Cardiac muscle cell (in vitro differentiated cells and primary cell): ENCODE results near the gene NRM. TPM values are rescaled to one million over a fixed set of nuclear protein-coding genes. Genes with fewer than 3 reads are reported as not detected.
A peak's percentile ranks its signal among the peaks of the same experiment; 100 is the strongest.

ENCODE experiments used
- DNase-seq, 2 donors: peaks; one replicate each; pipeline versions ENCODE4 v3.0.0 to v3.0.0-alpha.2; 2010 to 2017; ENCODE audit warnings: low read depth in 1 of 2, low spot score in 1 of 2
- H3K27ac ChIP-seq: fragments of 200-600 bp; sonication (generic); 2 replicates; pipeline ENCODE4 v1.5.1; 2016
- H3K27me3 ChIP-seq: fragments of 200-600 bp; sonication (generic); 2 replicates; pipeline ENCODE4 v1.6.0; 2016; ENCODE audit warnings: control low read depth
- H3K36me3 ChIP-seq: fragments of 200-600 bp; sonication (generic); 2 replicates; pipeline ENCODE4 v1.5.1; 2016; ENCODE audit warnings: control low read depth
- H3K4me1 ChIP-seq: fragments of 200-600 bp; sonication (generic); 2 replicates; pipeline ENCODE4 v1.8.1; 2017; ENCODE audit warnings: low read depth, mild to moderate bottlenecking, mixed run types
- H3K4me3 ChIP-seq: fragments of 200-600 bp; sonication (generic); 2 replicates; pipeline ENCODE4 v1.5.1; 2016; ENCODE audit warnings: mild to moderate bottlenecking
- H3K9me3 ChIP-seq: fragments of 200-600 bp; sonication (generic); 2 replicates; pipeline ENCODE4 v1.5.1; 2017; ENCODE audit warnings: low read depth, mild to moderate bottlenecking, control low read depth
- polyA plus RNA-seq: library from polyadenylated mRNA; unstranded; fragments of >200 nt; fragmentation: Nextera tagmentation; extraction: Ambion mirVana; gene quantifications from 2 replicates; pipeline ENCODE4 v1.2.1, GENCODE V29; 2016
- total RNA-seq: library from RNA; depleted of rRNA; stranded (reverse); fragments of >200 nt; gene quantifications from 2 replicates; pipeline ENCODE4 v1.2.3, GENCODE V29; 2016
- TF ChIP-seq, protein P1 (sequence below): IDR thresholded peaks from 2 replicates; pipeline ENCODE4 v1.5.1; 2012; ENCODE audit warnings: low read depth, mild to moderate bottlenecking, low read length

The NRM gene
- total and polyA plus RNA-seq, 2 experiments from 2014 or later: 17.2 to 29.1 TPM

DNA sequence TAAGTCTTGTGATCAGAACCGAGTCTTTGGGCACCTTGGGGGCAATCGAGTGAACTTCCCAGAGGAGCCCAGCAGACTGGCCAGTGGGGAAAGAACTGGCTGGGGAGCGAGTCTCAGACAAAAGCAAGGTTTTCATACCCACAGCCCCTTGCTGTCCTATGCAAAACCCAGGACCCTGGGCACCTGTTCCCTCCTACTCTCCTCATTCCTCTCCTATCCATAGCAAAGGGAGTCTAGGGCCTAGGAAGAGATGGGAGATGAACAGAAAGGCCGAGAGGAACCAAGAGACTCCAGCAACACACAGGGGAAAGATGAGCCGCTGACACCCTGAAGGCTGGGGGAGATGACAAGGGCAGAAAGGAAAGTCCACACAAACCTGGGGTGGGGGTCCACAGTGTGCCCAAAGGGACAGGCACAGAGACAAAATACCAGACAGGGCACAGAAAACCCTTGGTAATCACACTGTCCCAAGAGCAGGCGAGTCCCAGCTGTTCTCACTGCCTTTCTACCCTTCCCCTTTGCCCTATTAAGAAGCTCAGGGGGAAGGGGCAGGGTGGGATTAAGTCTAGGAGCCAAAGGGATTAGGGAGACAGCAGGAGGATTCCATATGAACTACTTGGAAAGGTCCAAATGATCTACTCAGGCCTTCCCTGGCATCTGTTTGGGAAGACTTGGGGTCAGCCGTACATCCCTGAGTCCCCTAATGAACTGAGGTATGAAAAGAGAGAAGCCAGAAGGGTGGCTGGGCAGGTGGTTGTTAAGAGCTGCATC is 10.8 kb downstream of the NRM start:
- DNase-seq: no peak
- Histone ChIP-seq H3K27me3 (no peaks in the 10 kb centered on the region), H3K4me1 (peaks cover 35% of the 10 kb centered on the region), H3K9me3 (no peaks in the 10 kb centered on the region), H3K27ac (peak overlapping the region; percentile 3), H3K36me3 (peaks cover 21% of the 10 kb centered on the region), H3K4me3 (no peak overlapping the region)
- TF ChIP-seq, protein P1, sequence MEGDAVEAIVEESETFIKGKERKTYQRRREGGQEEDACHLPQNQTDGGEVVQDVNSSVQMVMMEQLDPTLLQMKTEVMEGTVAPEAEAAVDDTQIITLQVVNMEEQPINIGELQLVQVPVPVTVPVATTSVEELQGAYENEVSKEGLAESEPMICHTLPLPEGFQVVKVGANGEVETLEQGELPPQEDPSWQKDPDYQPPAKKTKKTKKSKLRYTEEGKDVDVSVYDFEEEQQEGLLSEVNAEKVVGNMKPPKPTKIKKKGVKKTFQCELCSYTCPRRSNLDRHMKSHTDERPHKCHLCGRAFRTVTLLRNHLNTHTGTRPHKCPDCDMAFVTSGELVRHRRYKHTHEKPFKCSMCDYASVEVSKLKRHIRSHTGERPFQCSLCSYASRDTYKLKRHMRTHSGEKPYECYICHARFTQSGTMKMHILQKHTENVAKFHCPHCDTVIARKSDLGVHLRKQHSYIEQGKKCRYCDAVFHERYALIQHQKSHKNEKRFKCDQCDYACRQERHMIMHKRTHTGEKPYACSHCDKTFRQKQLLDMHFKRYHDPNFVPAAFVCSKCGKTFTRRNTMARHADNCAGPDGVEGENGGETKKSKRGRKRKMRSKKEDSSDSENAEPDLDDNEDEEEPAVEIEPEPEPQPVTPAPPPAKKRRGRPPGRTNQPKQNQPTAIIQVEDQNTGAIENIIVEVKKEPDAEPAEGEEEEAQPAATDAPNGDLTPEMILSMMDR: no peak

DNA sequence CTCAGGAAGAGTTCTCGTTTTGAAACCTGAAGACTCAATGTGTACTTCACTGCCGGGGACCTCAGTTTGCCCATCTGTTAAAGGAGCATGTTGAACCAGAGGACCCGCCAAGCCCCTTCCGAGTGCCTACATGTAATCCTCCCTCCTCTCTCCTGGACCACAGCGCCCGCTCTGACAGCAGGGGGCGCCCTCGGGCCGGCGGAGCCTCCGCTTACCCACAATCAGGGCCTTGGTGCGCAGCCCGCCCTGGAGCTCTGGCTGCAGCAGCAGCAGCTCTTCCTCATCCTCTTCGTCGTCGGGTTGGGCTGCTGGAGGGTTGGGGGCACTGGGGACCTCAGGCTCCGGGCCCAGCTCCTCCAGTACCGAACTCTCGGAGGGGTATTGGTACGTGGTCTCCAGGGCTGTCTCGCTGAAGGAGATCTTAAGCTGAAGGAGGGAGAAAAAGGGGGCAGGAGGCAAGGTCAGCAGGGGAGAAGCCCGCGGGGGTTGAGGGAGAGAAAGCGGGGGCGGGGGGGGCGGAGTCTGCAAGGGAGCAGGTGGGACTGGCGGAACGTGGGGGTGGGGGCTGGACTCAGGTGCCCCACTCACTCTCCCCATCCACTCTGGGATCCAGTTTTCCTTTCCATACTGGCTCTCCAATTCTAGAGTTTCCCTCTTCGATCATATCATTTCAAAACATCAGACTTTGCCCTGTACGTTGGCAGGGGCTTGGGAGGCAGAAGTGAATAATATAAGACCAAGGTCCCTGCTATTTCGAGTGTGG is 11.6 kb downstream of the NRM start:
- peak; percentile 87 for DNase-seq
- TF ChIP-seq, protein P1: peak; percentile 96
- peaks cover 21% of the 10 kb centered on the region for H3K36me3 ChIP-seq
- no peaks in the 10 kb centered on the region for H3K9me3 ChIP-seq
- no peaks in the 10 kb centered on the region for H3K27me3 ChIP-seq
- H3K4me3 ChIP-seq: no peak overlapping the region
- peak overlapping the region; percentile 3 for H3K27ac ChIP-seq
- peaks cover 27% of the 10 kb centered on the region for H3K4me1 ChIP-seq

DNA sequence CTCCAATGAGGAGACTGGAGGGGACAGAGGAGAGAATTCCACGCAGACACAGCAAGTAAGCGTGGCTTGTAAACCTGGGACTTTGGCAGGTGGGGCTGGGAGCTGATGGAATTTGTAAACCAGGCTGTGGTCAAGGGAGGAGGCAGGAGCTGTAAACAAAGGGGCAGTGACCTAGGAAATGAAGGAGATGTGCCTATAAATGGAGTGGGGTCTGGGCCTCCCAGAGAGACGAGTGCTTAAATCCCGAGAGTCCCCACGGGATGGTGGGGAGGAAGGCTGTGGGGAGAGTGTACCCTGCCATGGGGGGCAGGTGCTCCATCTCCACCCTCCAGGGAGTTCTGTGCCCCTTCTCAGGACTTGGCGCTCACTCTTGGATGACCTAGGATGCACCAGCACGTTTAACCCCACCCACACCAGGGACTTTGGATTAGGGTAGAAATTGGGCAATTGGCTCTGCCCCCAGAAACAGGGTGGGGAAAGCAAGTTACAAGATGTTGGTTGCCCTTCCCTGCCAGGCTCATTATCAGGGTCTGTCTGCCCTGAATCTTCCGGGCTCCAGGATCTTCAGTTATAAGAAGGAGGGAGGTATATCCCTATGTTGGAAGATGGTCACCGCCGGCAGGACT is 14.0 kb downstream of the NRM start:
- H3K4me1 ChIP-seq: peaks cover 6% of the 10 kb centered on the region
- no peak overlapping the region for H3K27ac ChIP-seq
- H3K36me3 ChIP-seq: peaks cover 21% of the 10 kb centered on the region
- H3K27me3 ChIP-seq: no peaks in the 10 kb centered on the region
- TF ChIP-seq, protein P1: no peak
- H3K9me3 ChIP-seq: no peaks in the 10 kb centered on the region
- no peak for DNase-seq
- no peak overlapping the region for H3K4me3 ChIP-seq

DNA sequence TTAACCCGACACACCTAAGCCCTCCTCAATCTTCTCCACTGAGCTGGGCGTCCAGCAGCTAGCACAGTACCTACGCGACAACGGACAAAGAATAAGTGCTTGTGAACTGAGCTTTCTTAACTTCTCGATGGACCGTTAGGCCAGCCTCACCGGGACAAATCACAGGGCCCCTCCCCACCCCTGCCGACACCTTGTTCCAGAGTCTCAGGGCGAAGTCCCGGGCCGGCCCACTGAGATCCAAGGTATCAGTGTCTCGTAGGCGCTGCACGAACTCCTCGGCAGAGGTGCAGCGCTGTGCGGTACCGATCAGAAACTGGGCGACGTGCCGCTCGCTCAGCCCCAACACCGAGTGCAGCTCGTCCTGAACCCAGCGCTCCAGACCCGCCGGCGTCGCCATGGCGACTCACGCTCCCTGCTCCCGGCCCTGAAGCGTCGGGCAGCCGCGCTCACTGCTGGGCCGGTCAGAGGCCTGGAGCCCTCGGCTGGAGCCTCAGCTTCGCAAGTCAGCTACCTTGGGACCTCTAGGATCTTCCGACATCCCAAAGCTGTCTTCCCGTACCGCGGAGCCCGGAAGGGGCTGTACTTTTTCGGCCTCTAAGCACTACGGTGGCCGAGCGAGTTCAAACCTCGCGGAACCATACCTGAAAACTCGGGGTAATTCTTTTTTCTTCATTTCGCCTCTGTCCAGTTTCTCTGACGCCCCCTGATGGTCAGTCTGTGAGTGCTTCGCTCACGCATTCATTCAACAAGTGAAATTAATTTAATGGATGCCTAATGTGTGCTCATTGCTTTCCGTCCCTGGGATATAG is 18.1 kb downstream of the NRM start, which contains the start of gene DHX16:
DHX16 (minus strand) TSS at position 562 of the 809 bp plus-strand sequence; CDS start at position 397, 165 bp downstream.
- H3K27ac ChIP-seq: peak within 1 kb of the TSS; percentile 74

More for the DNA sequence above, 18.1 kb downstream of the NRM start, which contains the start of gene DHX16:
- peak; percentile 96 to 98 for DNase-seq
- TF ChIP-seq, protein P1: peak; percentile 90
- no peaks in the 10 kb centered on the region for H3K27me3 ChIP-seq
- peaks cover 24% of the 10 kb centered on the region for H3K36me3 ChIP-seq
- no peaks in the 10 kb centered on the region for H3K9me3 ChIP-seq
- H3K4me3 ChIP-seq: peak within 1 kb of the TSS; percentile 77
- H3K4me1 ChIP-seq: peaks cover 11% of the 10 kb centered on the region
